GM12873 (cell line): ENCODE data around the gene AACS.

Source experiments
- TF ChIP-seq, protein P1 (sequence below): IDR thresholded peaks from 2 replicates; pipeline ENCODE4 v1.5.1; 2012; ENCODE audit warnings: low read depth, mild to moderate bottlenecking, moderate library complexity, low read length, control low read depth; ENCODE audit not compliant: insufficient read depth; ENCODE audit errors: missing control alignments

AACS gene

DNA sequence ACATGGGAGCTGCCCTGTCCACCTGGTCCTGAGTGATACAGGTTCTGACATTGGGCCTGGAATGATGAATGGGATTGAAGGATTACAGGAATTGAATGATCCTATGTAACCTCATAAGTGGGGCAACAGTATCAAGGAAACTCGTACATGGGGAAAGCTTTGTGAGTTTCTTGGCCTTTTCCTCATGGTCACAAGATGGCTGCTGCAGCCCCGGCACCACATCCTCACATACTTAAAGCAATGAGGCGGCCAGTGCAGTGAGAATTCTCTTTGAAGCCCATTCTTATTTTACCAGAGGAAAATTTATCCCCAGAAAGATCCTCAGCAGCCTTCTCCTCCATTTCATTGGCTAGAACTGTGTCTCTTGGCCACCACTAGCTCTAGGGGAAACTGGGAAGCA lies 91.9 kb downstream of the AACS start:
- TF ChIP-seq, protein P1, sequence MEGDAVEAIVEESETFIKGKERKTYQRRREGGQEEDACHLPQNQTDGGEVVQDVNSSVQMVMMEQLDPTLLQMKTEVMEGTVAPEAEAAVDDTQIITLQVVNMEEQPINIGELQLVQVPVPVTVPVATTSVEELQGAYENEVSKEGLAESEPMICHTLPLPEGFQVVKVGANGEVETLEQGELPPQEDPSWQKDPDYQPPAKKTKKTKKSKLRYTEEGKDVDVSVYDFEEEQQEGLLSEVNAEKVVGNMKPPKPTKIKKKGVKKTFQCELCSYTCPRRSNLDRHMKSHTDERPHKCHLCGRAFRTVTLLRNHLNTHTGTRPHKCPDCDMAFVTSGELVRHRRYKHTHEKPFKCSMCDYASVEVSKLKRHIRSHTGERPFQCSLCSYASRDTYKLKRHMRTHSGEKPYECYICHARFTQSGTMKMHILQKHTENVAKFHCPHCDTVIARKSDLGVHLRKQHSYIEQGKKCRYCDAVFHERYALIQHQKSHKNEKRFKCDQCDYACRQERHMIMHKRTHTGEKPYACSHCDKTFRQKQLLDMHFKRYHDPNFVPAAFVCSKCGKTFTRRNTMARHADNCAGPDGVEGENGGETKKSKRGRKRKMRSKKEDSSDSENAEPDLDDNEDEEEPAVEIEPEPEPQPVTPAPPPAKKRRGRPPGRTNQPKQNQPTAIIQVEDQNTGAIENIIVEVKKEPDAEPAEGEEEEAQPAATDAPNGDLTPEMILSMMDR = no peak

DNA sequence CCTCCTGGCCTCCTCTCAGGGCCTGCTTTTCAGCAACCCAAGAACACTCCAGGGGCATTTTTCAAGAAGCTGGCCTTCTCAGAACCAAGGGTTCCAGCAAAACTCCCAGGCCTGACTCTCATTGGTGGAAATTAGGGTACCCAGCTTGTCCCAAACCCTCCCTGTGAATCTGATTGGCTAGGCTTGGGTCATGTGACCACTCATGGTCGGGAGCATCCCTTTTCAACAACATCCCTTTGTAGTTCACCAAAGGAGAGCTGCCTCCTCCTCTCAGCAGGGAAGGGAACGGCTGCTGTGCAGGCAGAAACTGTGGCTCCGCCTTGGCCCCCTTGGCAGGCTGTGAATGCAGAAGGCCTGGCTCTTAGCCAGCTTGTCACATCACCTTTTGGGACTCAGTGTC lies 94.5 kb downstream of the AACS start:
- TF ChIP-seq, protein P1 = no peak

DNA sequence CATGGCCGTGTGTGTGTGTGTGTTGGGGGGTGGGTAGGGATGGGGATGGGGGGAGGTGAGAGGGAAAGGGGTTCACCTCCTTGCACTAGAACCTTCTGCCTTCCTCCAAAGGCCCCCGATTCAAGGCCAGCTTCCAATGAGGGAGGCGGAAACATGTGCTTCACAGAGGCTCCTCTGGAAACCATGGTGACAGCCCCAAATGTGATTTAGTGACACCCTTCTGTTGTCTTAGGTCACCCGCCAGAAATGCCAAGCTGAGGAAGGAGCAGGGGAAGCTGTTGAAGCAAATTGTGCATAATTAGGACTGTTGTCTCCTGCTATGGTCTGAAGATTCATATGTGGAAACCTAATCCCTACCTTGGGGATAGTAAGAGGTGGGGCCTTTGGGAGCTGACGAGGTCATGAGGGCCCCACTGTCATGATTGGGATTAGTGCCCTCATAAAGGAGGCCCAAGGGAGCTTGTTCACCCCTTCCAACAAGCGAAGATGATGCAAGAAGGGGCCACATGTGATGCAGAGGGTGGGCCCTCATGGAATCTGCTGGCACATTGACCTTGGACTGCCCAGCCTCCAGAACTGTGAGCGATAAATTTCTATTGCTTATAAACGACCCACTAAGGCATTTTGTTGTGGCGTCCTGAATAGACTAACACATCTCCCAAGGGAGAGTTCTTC lies 95.2 kb downstream of the AACS start:
- TF ChIP-seq, protein P1 = no peak

DNA sequence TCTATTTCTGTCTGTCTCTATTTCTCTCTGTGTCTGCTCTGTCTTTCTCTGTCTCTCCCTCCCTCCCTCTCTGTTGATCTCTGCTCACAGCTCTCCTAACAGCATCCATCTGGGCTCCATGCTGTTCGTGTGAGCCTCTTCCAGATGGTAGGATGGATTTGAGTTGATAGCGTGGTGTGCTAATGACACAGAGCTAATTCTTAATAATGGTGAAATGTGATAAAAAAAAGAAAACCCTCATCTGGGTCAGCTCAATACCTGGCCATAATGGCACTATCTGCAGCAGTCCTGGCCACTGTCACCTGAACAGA lies 96.4 kb downstream of the AACS start:
- TF ChIP-seq, protein P1 = no peak

- TF ChIP-seq, protein P1 = no peak
Measured at GRCh38 chr12:125162489-125163028, 97.3 kb downstream of the AACS start.

GRCh38 chr12:125163148-125163547 lies 97.9 kb downstream of the AACS start:
- TF ChIP-seq, protein P1 = no peak

GRCh38 chr12:125164541-125164940 lies 99.3 kb downstream of the AACS start:
- TF ChIP-seq, protein P1 = no peak
